Osteoblast (primary cell): Measurements from ENCODE around the gene GATD1. TPM values are rescaled to one million over a fixed set of nuclear protein-coding genes. Genes with fewer than 3 reads are reported as not detected.

ENCODE experiments used
- DNase-seq: peaks from one replicate; pipeline ENCODE4 v3.0.0; 2011; ENCODE audit warnings: low spot score, mixed read lengths; ENCODE audit not compliant: insufficient read length; ENCODE audit errors: missing footprints
- H2AFZ ChIP-seq: 2 replicates; pipeline ENCODE4 v1.6.0; 2011; ENCODE audit warnings: mild to moderate bottlenecking, low read length
- H3K27ac ChIP-seq: 2 replicates; pipeline ENCODE4 v1.5.1; 2011; ENCODE audit warnings: mild to moderate bottlenecking, low read depth, low read length, moderate library complexity
- H3K27me3 ChIP-seq: 2 replicates; pipeline ENCODE4 v1.6.0; 2012; ENCODE audit warnings: mild to moderate bottlenecking, control low read depth, inconsistent platforms, low read length, moderate library complexity; ENCODE audit not compliant: insufficient read depth
- H3K36me3 ChIP-seq: 2 replicates; pipeline ENCODE4 v1.5.1; 2011; ENCODE audit warnings: mild to moderate bottlenecking, low read length, control low read depth, moderate library complexity; ENCODE audit not compliant: insufficient read depth
- H3K4me1 ChIP-seq: 2 replicates; pipeline ENCODE4 v1.5.1; 2011; ENCODE audit warnings: mild to moderate bottlenecking, low read length, control low read depth, moderate library complexity; ENCODE audit not compliant: insufficient read depth
- H3K4me2 ChIP-seq: 2 replicates; pipeline ENCODE4 v1.6.0; 2011; ENCODE audit warnings: mild to moderate bottlenecking, low read length; ENCODE audit not compliant: insufficient read depth
- H3K4me3 ChIP-seq: fragments of 200-600 bp; sonication (generic); 3 replicates; pipeline ENCODE4 v1.5.1; 2012; ENCODE audit warnings: mild to moderate bottlenecking, low read length, inconsistent platforms; ENCODE audit not compliant: insufficient read depth
- H3K79me2 ChIP-seq: 2 replicates; pipeline ENCODE4 v1.6.0; 2012; ENCODE audit warnings: mild to moderate bottlenecking, low read length, control low read depth, inconsistent platforms; ENCODE audit not compliant: insufficient read depth
- H3K9me3 ChIP-seq: 2 replicates; pipeline ENCODE4 v1.5.1; 2011; ENCODE audit warnings: low read depth, low read length, control low read depth
- H4K20me1 ChIP-seq: 2 replicates; pipeline ENCODE4 v1.6.0; 2012; ENCODE audit warnings: mild to moderate bottlenecking, low read length, control low read depth; ENCODE audit not compliant: insufficient read depth
- total RNA-seq: library from RNA; depleted of rRNA; stranded (reverse); fragments of >200 nt; gene quantifications from 2 replicates; pipeline ENCODE4 v1.2.3, GENCODE V29; 2012
- TF ChIP-seq, protein P1 (sequence below): IDR thresholded peaks from 2 replicates; pipeline ENCODE4 v1.5.1; 2011; ENCODE audit warnings: mild to moderate bottlenecking, low read depth, low read length, moderate library complexity; ENCODE audit errors: extremely low read depth

GATD1 gene
- total RNA-seq, 1 donor = 37.3 TPM

GRCh38 chr11:721247-721740, 56.0 kb downstream of the GATD1 start:
- Histone ChIP-seq H3K4me2 (no peak overlapping the region), H3K27me3 (peaks cover 6% of the 10 kb centered on the region), H4K20me1 (no peaks in the 10 kb centered on the region), H3K79me2 (no peaks in the 10 kb centered on the region), H3K9me3 (no peaks in the 10 kb centered on the region), H3K36me3 (no peaks in the 10 kb centered on the region), H3K27ac (no peak overlapping the region), H3K4me3 (no peak overlapping the region), H3K4me1 (no peaks in the 10 kb centered on the region), H2AFZ (no peak overlapping the region)
- TF ChIP-seq, protein P1, sequence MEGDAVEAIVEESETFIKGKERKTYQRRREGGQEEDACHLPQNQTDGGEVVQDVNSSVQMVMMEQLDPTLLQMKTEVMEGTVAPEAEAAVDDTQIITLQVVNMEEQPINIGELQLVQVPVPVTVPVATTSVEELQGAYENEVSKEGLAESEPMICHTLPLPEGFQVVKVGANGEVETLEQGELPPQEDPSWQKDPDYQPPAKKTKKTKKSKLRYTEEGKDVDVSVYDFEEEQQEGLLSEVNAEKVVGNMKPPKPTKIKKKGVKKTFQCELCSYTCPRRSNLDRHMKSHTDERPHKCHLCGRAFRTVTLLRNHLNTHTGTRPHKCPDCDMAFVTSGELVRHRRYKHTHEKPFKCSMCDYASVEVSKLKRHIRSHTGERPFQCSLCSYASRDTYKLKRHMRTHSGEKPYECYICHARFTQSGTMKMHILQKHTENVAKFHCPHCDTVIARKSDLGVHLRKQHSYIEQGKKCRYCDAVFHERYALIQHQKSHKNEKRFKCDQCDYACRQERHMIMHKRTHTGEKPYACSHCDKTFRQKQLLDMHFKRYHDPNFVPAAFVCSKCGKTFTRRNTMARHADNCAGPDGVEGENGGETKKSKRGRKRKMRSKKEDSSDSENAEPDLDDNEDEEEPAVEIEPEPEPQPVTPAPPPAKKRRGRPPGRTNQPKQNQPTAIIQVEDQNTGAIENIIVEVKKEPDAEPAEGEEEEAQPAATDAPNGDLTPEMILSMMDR = no peak
- DNase-seq = peak; percentile 79

- H3K9me3 ChIP-seq = no peaks in the 10 kb centered on the region
Observed at GRCh38 chr11:720642-721246, 56.5 kb downstream of the GATD1 start.

DNA sequence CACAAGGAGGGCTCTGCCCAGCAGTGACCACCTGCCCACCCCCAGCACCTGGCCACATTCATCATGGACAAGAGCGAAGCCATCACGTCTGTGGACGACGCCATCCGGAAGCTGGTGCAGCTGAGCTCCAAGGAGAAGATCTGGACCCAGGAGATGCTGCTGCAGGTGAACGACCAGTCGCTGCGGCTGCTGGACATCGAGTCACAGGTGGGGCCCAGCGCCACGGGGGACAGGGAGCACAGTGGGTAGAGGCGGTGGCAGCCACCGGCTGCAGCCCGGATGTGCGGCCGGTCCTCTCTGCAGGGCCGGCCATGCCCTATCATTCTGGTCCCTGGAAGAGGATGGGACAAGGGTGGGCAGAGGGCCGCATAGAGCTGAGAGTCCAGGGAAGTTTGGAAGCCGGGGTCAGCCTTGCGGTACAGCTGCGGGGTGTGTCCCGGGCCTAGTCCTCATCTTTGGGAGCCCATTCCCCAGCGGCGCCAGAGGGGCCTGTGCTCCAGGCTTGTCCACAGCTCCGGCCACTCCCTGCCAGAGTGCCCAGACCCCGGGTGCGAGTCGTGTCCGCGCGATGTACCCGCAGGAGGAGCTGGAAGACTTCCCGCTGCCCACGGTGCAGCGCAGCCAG, 57.2 kb downstream of the GATD1 start:
- Histone ChIP-seq H3K36me3 (no peaks in the 10 kb centered on the region), H3K9me3 (no peaks in the 10 kb centered on the region), H3K4me3 (no peak overlapping the region), H3K27me3 (peaks cover 6% of the 10 kb centered on the region), H3K4me1 (no peaks in the 10 kb centered on the region), H3K4me2 (no peak overlapping the region), H3K27ac (no peak overlapping the region), H3K79me2 (no peaks in the 10 kb centered on the region), H2AFZ (no peak overlapping the region), H4K20me1 (no peaks in the 10 kb centered on the region)
- peak; percentile 68 for DNase-seq
- TF ChIP-seq, protein P1 = no peak

More at GRCh38 chr11:720642-721246, 56.5 kb downstream of the GATD1 start:
- Histone ChIP-seq H4K20me1 (no peaks in the 10 kb centered on the region), H3K27me3 (peaks cover 6% of the 10 kb centered on the region), H3K79me2 (no peaks in the 10 kb centered on the region), H3K36me3 (no peaks in the 10 kb centered on the region), H3K4me1 (no peaks in the 10 kb centered on the region), H2AFZ (no peak overlapping the region), H3K4me3 (no peak overlapping the region), H3K27ac (no peak overlapping the region), H3K4me2 (no peak overlapping the region)
- DNase-seq = peak; percentile 71
- TF ChIP-seq, protein P1 = no peak

- H3K27me3 ChIP-seq = no peaks in the 10 kb centered on the region
- H3K36me3 ChIP-seq = no peaks in the 10 kb centered on the region
- no peaks in the 10 kb centered on the region for H3K79me2 ChIP-seq
- no peak overlapping the region for H2AFZ ChIP-seq
- H4K20me1 ChIP-seq = no peaks in the 10 kb centered on the region
- H3K4me2 ChIP-seq = no peak overlapping the region
- no peak overlapping the region for H3K4me3 ChIP-seq
- no peaks in the 10 kb centered on the region for H3K9me3 ChIP-seq
- no peak overlapping the region for H3K27ac ChIP-seq
- TF ChIP-seq, protein P1 = no peak
- H3K4me1 ChIP-seq = no peaks in the 10 kb centered on the region
- peak; percentile 76 for DNase-seq
Observed at GRCh38 chr11:719214-720016, 57.9 kb downstream of the GATD1 start.
